Frontal cortex (tissue), 4 donors: Measurements from ENCODE around the gene CLMN. TPM values are rescaled to one million over a fixed set of nuclear protein-coding genes. Genes with fewer than 3 reads are reported as not detected.
"Not testable (repeated sequence)": the region's sequence is repeated elsewhere in the genome, so short reads cannot be mapped to it uniquely, and the experiment has no call there.

Source experiments
- DNase-seq, 2 donors: peaks; one replicate each; pipeline ENCODE4 v3.0.0; 2012; ENCODE audit warnings: low spot score in 2 of 2
- FAIRE-seq: peaks from 2 replicates; lab custom pipeline; 2012; peaks lifted over from hg19 to GRCh38; lab: Jason Lieb, UNC
- total RNA-seq: library from RNA; depleted of rRNA; stranded (reverse); fragments of >200 nt; gene quantifications from one replicate; pipeline ENCODE4 v1.2.3, GENCODE V29; 2014
- donor health status: control.
- donor health status: control.
- donor health status: control.

The CLMN gene
- total RNA-seq, 1 donor from 2014 or later, result 0.82 TPM

GRCh38 chr14:95156161-95157047 is 163.3 kb downstream of the CLMN start:
- peak in 1 of 2 donors; percentile 22 for DNase-seq
- no peak for FAIRE-seq

DNA sequence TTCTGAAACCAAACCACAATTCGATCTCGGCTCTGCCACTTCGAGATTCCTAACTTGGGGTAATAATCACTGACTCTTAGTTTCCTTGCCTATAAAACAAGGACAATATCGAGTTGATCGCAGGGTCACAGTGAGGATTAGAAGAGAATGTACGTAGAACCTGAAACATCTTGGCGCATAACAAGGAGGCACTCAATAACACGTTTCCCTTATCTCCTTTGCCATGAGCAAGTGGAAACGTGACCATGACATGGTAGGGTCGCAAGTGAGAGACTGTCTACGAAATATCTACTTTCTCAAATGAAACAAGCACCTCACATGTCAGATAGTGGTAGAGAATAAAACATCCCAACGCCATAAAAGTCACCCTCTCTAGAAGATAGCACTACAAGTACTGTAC is 164.7 kb downstream of the CLMN start:
- FAIRE-seq (no peak), DNase-seq (no peak)

DNA sequence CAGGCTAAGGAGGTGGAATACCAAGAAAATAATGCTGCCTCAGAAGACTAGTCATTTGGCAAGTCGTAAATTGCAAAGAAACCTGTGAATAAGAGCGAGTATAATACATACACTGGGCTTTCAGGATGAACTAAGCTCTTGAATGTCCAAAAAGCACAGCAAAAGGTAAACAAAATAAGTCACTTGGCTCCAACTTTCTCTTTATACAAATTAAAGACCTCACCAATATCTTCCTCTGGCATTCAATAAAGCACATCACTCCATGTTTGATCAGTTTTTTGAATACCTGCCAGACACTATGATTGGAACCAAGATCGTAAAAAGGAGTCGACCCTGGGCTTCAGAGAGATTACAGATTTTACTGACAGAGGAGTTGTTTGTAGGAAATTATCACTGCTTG is 165.8 kb downstream of the CLMN start:
- DNase-seq, result no peak
- no peak for FAIRE-seq

- DNase-seq (no peak), FAIRE-seq (no peak)
These were observed 168.1 kb downstream of the CLMN start for GRCh38 chr14:95151561-95151960.

DNA sequence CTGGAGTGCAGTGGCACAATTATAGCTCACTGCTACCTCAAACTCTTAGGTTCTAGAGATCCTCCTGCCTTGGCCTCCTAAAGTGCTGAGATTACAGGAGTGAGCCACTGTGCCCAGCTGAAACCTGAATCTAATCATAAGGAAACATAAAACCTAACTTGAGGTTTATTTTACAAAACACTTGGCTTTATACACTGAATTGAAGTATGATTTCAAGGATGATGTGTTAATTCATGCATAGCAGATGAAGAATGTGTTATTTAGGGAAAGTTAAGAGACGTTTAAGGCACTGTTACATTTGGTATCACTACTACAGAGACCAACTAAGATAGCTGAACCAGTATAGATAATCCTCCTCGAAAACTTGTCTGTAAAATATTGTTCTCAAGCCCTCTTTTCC is 168.8 kb downstream of the CLMN start:
- DNase-seq (no peak), FAIRE-seq (no peak)

GRCh38 chr14:95149441-95149840 is 170.3 kb downstream of the CLMN start:
- DNase-seq, result no peak
- FAIRE-seq, result no peak

- FAIRE-seq (no peak), DNase-seq (no peak)
These were observed 172.1 kb downstream of the CLMN start for GRCh38 chr14:95147597-95147996.

- FAIRE-seq, result no peak
- DNase-seq, result no peak
These were observed 173.5 kb downstream of the CLMN start for GRCh38 chr14:95146079-95146771.

DNA sequence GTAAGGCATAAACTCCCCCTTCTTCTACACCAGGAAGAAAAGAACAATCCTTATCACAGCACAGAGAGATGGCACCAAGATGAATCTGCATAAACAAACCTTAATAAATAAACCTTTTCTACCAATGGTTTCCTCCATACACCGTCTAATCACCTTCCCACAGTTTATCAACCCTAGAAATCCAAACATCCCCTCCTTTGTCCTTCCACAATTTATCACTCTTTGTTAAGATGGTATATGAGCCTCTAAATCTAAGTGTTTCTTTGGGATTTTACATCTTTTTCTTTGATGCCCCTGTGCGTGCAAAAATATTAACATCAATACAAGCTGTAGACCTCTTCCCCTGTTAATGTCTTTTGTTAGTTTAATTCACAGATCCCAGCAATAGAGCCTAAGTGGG is 174.9 kb downstream of the CLMN start:
- FAIRE-seq, result no peak

GRCh38 chr14:95143808-95144620 is 175.7 kb downstream of the CLMN start:
- FAIRE-seq (no peak), DNase-seq (no peak)

More for the DNA sequence above, 174.9 kb downstream of the CLMN start:
- no peak for DNase-seq

DNA sequence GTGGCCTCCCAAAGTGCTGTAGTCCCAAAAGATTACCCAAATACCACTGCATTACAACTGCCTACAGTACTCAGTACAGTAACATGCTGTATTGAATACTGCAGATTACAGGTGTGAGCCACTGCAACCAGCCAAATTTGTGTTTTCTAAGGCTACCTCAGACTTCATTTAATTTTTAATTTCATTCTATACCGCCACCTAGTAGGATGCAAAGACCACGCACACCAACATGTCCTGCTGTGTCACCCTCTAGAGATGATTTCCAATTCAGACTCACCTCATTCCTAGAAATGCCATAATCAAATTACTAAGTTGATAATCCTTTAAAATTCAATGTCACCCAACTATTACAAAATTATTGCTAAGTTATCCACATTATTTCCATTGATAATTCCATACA is 177.5 kb downstream of the CLMN start:
- FAIRE-seq (no peak), DNase-seq (no peak)

DNA sequence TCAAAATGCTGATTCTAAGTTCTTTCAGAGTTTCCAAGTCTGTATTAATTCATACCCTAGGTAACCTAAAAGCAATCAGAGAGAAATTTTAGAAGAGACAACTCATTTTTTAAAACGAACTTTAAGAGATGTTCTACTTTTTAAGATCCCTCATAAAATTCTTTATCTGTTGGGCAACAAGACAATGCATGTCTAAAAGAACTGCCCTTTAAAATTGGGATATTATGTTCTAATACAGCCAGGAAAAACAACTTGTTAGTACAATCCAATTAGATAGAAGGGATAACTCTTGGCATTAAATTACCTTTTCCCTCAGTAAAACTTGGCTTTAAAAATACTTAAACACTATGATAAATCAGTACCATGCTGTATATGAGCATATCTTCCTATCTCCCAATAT is 178.0 kb downstream of the CLMN start:
- no peak for FAIRE-seq
- no peak for DNase-seq

GRCh38 chr14:95140060-95140858 is 179.4 kb downstream of the CLMN start:
- no peak for FAIRE-seq
- DNase-seq, result no peak

GRCh38 chr14:95138876-95139275 is 180.8 kb downstream of the CLMN start:
- FAIRE-seq (no peak), DNase-seq (no peak)

DNA sequence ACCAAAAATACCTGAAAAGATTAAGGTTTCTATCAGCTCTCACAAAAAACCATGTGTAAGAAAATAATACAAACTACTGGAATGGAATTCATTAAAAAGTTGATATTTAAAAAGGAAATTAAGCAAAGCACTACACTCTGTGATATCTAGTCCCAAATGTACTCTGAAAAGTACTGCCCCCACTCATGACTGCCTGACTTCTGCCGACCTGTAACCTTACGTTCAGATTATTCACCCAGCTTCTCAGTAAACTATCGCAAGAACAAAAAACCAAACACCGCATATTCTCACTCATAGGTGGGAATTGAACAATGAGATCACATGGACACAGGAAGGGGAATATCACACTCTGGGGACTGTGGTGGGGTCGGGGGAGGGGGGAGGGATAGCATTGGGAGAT is 181.3 kb downstream of the CLMN start:
- not testable (repeated sequence) for FAIRE-seq, DNase-seq

DNA sequence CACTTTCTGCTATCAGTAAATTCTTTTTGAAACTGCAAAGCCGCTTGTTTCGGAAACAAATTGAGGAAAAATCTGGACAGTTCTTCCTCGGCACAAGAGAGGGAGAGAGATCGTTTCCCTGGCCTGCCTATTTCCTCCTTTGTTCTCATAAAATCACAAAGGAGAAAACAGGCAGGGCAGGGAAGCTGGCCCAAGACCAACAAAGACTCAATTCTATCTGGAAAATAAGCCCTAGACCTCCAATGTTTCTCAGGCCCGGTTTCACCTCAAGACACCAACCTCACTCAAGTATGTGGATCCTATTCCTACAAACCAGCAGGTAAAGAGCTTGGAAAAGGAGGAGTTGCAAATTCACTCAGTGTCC is 181.9 kb downstream of the CLMN start:
- no peak for DNase-seq
- FAIRE-seq, result no peak

- DNase-seq (no peak), FAIRE-seq (no peak)
These were observed 182.4 kb downstream of the CLMN start for GRCh38 chr14:95137164-95137803.

DNA sequence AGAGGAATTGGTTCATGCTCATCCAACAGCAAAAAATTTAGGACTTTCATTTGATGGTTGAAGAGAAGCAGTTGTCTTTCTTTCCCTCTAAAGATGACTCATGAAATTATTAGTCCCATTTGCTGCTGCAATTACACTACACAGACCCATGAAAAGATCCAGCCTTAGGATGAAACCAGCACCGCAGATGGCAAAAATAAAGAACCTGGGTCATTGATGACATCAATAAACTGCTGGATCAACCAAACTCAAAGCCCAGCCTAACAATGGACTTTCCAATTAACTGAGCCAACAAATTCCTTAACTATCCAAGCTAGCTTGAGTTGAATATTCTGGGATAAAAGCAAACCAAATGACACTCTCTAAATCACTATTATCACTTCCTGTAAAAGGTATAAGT is 183.1 kb downstream of the CLMN start:
- no peak for FAIRE-seq
- no peak for DNase-seq

DNA sequence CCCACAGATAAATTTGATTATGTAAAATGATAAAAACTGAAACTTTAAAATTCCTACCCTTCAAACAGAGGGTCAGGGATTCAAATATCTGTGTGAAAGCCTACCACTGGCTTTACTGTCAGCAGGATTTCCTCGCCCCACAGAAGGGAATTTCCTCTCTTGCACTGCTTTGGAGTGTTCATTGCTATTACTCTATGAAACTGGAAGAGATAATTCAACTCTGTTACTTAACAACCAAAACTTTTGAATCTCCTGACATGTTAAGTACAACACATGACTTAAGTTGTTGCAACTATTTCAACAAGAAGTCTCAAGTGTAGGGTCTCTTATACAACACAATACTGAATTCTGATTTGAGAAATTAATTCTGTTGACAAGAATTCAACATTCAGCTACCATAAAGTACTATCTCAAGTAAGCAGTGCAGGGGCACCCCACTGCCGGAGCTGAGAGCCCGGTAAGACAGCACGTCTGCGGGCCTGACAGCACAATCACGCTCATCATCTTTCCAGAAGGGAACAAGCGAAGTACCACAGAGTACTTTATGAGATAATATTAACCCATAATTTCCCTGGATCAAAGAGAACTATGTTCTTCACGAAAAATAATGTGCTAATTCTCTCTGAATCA is 185.3 kb downstream of the CLMN start:
- FAIRE-seq (no peak), DNase-seq (no peak)
